TTC549 (cell line): ENCODE measurements around the gene SULF2.
"Not testable (repeated sequence)": the region's sequence is repeated elsewhere in the genome, so short reads cannot be mapped to it uniquely, and the experiment has no call there.

Source experiments
- FAIRE-seq: peaks from 2 replicates; lab custom pipeline; 2012; peaks lifted over from hg19 to GRCh38; lab: Jason Lieb, UNC

The SULF2 gene

DNA sequence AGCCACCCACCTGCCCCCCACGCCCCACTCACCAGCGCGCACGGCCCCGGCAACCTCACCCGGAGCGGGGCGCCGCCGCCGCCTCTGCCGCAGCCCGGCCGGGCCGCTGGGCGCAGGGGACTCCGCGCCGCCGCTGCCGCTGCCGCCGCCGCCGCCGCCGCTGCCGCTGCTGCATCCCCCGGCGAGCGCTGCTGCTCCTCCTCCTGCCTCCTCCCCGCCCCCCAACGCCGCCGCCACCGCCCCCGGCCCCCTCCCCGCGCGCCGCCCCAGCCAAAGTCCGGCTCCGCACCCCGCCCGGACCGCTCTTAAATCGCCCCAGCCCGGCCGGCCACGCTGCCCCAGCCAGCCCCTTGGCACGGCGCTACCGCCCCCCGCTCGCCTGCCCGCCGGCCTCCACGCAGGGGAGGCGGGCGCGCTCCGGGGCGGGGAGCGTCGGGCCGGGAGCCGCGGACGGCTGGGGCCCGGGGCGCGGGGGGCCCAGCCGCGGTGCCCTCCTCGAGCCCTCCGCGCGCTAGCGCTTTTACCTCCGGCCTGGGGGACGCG, at the start of gene SULF2:
TSS of gene SULF2 (minus strand) at position 171 of the 543 bp plus-strand sequence. CDS start 28,118 bp downstream, outside the sequence.
- no peak for FAIRE-seq

DNA sequence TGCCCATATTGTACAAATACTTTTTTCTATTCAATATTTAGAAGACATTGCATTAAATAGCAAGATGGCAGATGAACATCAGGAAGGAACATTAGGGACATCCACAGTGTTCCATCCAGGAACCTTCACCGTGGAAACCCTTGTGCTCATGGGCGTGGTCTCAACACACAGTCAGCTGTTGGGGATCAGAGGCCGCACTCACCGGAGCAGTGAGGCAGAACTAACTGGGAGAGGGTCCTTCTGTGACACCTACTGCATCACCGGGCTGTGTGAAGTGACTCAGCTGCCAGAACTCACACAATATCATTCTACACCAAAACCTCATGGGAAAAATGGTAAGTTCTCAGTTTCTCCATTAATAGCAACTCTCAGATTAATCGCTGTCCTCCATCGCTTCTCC, 46.4 kb upstream of the SULF2 start:
- not testable (repeated sequence) for FAIRE-seq

DNA sequence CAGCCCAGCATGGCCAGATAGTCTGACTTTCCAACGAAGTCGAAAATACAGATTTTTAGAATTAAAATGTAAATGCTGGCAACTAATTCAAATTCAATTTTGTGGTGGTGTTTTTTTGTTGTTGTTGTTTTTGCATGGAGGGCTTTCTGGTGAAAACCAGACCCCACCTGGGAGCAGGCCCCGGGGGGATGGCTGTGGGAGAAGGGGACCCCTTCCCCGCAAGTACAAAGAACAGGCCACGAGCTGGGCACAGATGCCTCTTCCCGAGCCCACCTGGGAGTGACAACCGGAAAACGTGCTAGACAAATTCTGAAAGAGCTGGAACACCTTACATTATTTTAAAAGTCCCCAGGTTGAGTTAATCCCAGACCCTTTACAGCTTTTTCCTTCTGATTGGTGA, 41.4 kb upstream of the SULF2 start:
- FAIRE-seq, result not testable (repeated sequence)

DNA sequence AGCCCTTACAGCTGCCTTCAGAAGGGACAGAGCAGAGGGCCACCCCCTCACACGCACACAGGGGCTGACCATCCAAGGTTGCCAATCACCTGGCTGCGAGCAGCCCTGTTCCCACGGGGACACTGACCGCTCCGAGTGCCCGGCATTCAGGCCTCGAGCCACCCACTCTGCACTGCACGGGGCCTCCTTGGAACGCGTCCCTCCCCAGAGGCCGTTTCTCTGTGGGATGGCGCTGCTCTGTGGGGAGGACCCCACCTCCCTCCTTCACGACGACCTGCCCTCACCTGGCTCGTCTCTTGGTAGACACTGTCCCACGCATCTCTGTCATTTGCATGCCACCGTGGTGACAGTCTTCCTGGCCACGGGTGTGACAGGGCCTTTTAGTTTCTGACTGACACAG, 40.7 kb upstream of the SULF2 start:
- FAIRE-seq, result not testable (repeated sequence)

DNA sequence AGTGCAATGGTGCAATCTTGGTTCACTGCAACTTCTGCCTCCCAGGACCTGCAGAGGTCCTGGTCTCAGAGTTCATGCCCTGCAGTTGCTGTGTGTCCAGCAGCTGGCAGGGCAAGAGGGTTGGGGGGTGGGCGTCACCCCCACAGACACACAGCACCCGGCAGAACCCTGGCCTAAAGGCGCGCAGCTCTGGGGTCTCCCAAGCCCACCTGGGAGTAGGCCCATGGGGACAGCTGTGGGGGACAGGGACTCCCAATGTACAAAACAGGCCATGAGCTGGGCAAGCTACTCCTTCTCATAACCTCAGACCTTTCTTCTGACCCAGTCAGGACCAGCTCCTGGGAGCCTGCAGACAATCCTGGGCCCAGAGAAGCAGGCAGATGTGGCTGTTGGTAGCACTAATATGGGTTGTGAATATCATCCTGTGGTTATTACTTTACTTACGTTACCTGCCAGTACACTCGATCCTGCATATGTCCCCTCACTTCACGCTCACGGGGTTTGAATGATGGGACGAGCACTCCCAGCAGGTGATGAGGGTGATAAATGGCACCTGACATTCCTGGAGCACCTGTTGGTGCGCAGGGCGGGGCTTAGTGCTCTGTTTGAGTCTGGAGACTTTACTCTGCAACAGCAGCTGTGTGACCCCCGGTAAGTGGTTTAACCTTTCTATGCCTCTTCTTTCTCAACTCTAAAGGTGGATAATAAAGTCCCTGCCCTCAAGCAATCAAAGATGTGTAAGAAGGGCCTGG, 39.9 kb upstream of the SULF2 start:
- no peak for FAIRE-seq

DNA sequence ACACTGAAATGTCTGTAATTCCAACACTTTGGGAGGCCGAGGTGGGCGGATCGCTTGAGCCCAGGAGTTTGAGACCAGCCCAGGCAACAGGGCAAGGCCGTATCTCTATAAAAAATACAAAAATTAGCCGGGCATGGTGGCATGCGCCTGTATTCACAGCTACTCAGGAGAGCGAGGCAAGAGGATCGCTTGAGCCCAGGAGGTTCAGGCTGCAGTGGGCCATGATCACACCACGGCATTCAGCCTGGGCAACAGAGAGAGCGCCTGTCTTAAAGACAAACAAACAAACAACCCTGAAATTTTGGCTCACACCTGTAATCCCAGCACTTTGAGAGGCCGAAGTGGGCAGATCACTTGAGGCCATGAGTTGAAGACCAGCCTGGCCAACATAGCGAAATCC, 38.7 kb upstream of the SULF2 start:
- FAIRE-seq, result not testable (repeated sequence)

DNA sequence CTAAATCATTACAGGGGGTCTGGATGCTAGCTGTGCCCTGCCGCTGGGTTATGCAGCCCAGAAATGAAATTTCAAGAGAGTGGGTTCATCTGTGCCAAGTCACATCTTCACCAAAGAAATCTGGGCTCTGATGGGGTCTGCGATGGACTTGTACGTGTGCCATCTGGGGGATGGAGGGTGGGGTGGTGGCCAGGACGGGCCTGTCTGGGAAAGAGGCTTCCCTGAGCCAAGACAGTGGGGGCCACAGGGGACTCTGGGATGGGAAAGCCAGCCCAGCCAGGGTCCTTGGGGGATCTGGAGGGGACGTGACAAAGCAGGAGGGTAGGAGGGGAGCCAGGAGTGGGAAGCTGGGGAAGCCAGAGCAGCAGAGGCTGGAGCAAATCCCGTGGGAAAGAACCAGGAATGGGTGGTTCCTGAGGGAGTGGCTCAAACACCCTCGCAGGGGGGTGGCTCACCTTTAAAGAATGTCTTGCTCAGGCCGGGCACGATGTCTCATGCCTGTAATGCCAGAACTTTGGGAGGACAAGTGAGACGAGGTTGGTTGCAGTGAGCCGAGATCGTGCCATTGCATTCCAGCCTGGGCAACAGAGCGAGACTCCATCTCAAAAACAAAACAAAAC, 36.3 kb upstream of the SULF2 start:
- no peak for FAIRE-seq

DNA sequence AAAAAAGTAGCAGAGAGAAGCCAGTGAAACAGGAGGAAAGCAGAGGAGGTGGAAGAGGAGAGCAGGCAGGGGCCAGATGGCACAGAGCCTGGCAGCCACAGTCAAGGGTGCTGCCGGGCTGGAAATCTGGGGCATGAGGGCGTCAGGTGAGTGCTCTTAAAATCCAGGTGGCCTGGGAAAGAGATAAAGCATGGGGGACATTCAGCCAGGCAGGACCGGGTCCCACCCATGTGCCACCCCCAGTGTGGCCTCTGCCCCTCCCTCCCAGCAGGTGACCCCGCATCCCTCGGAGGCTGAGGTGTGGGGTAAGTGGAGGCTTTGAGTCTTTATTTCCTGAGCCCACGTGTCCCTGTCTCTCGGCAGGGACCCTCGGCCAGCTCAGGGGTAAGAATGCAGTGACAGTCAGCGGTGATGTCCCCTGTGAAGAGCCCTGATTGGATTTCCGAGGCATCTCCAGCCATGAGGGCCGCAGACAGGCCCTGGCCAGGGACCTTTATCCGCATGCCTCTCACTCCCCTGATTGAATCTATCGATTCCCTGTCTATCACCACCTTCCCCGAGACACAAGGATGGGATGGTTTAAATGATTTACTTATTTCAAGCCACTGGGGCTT, 33.8 kb upstream of the SULF2 start:
- no peak for FAIRE-seq

DNA sequence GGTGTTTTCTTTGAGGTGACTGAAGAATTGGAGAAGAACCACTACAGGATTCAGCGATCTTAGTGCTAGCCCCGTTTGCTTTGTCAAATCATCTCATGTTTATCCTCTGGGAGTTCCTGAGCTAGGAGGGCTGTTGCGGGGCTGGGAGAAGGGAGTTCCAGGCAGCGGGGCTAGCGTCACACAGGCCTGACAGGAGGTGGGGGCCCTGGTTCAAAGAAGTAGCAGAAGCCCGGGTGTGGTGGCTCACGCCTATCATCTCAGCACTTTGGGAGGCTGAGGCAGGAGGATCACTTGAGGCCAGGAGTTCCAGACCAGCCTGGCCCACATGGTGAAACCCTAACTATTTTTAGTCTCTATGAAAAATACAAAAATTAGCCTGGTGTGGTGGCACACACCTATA, 33.2 kb upstream of the SULF2 start:
- FAIRE-seq, result no peak

DNA sequence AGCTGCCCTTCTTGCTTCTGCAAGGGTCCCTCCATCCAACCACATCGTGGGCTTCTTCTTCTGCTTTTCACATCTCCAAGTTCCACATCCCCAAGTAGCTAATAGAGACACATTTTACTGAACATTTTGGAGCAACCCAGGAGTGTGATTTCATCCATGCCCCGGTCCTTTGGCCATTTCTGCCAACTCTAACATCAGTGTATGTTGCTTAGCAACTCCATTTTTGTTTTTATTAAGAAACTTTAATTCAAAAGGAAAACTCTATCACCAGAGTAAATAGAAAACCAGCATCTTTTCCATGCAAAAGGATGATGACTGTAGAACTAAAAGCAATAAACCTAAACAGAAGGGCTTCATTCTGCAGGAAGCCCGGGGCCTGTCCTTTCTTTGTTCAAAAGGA, 32.7 kb upstream of the SULF2 start:
- FAIRE-seq, result no peak

DNA sequence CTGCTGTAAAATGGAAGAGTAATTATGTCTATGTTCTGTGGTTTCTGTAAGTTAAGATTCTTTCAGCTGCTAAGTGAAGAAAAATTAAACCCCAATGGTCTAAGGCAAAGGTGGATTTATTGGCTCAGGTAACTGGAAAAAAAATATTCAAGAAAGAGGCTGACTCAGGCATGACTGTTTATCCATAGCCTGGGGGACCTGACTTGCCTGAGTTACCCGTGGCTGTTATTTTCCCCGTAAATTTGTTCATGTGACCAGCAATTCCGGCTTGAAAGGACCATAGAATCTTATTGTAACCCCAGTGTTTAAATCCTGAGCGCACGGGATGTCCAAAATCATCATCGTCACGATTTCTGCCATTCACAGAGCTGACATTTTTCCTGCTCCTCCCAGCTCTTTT, 32.3 kb upstream of the SULF2 start:
- FAIRE-seq, result no peak

DNA sequence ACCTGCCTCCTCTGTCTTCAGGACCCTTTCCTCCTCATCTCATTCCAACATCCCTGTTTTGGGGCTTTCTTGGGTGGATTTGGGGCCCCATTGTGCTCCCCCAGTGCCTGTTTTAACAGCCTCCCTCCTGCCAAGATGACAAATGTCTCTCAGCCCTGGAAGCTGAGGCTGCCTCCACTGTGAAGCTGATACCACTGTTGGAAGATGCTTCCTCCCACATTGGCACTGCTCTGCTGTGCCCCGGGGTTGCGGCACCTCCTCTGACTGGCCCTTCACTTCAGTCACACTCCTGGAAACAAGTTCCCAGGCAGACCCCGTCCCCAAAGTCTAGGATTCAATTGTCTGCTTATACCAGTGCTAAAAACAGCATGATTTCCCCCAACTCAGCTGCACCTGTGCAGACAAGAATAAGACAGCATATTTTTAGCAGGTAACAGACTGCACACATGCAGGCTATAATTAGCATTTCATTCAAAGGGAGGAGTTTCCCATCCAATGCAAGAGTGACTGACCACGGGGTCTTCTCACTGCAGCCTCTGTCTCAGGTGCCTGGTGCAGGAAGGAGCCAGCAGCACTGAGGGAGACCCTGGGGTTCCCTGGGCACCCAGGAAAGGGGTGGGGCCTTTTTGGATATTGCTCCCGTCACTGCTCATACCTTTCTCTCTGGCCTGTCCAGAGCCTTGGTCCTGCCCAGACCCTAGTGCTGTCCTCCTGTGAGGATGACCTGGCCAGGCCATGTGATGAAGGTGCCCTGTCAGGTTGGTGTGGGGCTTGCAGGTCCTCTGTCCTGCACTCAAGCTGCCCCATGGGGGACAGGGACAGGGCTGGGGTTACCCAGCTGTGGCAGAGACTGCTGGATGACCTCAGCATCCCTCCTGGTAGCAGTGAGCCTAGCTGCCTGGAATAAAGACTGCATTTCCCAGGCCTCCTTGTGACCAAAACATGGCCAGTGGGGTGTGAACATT, 31.5 kb upstream of the SULF2 start:
- FAIRE-seq, result no peak

DNA sequence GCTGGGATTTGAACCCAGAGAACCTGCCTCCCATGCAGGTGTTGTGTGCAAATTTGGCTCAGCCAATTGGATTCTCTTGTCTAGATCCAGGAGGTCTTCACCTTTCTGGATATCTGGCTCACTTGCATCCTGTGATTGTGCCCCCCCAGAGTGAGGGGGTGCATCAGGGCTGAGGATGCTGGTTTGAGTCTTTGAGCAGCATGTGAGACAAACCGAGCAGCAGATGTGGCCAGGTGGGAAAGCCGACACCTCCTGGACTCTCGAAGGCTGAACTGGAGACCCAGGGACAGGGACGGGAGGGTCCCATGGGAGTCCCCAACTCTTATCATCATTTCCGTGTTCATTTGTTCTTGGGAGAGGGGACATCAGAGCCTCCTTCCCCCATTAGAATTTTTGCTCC, 30.6 kb upstream of the SULF2 start:
- no peak for FAIRE-seq

DNA sequence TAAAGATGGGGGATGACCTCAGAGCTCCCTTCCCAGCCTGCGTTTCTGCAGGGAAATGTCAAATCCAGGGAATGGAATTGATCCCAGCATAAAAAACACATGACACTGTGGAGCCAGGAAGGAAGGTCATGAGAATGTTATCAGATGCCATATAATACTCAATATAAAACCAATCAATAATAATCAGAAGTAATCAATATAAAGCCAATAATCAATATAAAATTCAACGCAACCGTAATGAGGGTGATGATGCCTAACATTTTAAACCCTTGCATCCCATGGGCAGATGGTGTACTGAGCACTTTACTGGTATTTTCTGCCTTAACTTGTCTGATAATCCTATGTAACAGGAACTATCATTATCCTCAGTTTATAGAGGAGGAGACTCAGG, 30.1 kb upstream of the SULF2 start:
- FAIRE-seq, result no peak

DNA sequence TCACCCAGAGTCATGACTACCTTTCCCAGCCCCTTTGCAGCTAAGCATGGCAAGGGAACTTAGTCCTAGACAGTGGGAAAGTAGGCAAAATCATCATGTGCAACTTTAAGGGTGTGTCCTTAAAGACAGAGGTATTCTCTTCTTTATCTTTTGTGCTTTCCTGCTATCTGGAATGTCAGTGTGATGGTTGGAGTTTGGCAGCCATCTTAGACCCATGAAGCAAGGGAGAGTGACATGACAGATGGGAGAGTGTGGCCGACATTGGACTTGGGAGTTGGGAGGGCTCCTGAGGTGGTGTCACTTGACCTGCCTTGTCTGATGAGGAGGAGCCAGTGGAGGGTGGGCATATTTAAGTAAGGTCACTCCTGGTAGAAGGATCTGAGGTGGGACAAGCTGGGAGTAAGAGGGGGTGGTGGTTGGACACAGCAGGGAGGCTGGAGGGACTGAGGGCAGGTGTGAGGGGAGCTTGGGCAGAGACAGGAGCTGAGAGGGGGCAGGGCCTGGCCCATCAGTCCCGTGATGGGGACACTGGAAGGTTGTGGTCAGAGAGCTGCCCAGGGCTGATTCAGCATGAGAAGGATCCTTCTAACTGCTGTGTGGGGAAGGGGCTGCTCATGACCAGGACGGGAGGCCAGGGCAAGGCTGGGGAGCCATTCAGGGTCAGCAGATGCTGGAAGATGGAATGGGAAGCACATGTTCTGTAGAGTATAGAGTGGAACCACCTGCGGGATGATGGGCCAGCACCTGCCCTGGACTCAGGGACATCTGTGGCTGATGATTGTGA, 29.5 kb upstream of the SULF2 start:
- FAIRE-seq, result no peak

DNA sequence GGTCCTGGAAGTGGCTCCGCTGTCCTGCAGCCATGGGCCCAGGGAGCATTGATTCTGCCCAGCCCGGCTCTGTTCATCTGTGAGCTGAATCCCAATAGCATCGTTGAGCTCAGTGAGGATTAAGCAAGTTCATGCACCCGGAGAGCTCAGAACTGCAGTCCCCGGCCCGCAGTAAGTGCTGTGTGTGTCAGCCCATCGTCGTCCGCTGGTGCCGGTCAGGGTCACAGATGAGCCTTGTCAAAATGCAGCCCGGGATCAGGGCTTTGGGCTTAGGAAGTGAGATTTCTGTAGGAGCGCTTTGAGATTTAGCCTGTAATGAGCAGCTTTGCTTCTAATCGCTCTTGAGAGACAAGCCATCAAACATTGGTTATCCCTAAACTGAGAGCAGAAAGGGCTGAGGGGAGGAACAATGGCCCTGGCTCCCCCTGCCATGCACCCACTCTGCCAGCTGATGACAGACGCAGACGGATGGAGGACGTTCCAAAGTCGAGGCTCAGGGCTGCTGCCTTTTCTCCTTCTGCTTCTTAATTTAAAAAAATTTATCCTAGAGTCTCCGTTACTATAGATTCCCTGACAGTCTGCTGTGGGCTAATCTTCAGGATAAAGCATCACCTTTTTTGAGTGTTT, 25.6 kb upstream of the SULF2 start:
- no peak for FAIRE-seq

DNA sequence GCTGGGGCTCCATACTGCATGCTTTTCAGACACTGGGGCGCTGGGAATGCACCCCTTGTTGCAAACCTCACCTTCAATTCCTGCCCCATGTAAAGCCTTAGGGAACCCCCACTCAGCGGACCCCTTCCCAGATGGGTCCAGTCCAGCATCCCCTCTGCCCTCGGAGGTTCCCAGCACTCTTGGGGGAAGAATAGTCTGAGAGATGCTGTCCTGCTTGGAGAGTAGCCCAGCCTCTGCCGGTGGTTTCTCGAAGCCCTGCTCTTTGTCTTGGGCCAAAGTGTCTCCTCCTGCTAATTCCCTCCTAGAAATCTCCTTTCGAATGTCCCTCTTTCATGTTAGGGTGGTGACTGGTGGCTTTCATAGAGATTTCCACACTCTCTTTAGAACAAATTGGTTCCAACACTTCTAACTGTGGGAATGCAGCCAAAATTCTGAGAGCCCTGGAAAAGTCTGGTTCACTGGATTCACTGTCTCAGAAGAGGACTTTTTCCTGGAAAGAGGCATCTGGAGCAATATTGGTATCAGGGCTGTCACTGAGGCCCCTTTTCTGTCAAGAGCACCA, 24.9 kb upstream of the SULF2 start:
- FAIRE-seq, result no peak

DNA sequence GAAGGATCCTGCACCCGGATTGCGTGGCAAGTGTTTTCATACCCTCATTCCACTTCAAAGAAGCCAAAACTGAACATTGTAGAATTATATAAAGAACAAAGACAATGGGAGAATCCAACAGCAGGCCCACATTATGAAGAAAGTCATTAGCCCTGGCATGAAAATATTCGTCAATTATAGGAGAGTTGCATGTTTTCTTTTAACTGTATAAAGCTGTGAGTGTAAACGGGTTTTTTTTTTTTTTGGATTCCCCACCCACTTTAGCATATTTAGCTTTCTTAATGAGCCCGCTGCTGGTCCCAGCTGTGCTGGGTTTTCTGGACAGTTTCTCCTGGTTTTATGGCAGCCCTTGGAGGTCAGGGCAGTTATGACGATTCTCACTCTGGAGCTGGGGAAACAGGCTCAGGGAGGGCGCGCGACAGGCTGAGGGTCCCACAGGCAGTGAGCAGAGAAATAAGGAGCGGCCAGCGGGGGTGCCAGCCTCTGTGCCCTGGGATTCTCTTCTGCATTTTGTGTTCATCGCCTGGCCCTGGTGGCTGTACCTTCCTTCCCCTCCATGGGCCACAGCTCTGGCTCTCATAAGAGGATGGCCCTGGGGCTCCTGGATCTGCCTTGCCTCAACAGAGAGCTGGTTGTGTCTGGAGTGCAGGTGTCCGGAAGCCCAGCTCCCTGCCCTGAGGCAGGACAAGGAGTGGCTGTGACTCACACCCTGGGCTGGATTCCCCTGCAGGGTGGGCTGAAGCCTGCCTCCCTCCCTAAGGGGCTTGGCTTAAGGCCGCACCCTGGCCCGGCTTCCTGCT, 24.1 kb upstream of the SULF2 start:
- no peak for FAIRE-seq

DNA sequence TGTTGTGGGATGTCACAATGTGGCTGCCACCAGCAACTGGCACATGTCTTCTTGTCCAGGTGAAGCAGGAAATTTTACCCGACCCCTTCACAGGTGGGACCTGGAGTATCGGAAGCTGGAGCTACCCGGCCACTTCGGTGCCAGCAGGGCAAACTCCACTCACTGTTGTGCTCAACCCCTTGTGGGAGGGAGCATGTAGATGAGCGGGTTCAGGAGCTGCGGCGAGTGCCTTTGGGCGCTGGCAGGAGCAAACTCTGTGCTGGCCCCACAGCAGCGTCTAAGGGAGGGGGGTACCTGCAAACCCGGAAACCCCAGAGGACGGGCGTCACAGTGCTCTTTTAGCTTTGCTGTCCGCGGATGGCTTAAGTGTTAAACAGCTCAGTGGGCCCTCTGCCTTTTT, 20.7 kb upstream of the SULF2 start:
- FAIRE-seq, result no peak

DNA sequence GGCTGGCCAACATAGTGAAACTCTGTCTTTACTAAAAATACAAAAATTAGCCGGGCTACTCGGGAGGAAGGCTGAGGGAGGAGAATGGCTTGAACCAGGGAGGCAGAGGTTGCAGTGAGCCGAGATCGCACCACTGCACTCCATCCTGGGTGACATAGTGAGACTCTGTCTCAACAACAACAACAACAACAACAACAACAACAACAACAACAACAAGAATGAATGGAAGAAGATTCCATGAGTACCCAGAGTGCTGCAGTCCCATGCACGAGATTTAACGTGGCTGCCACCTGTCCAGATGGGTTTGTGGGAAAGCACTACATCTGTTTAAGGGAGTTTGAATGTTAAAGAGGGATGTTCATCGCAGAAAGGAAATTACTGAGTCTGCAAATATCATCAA, 19.7 kb upstream of the SULF2 start:
- FAIRE-seq, result not testable (repeated sequence)
